NB4 (cell line): Measurements from ENCODE around the gene CRIP1.
A peak's percentile ranks its signal among the peaks of the same experiment; 100 is the strongest.

Source experiments
- DNase-seq: peaks from one replicate; pipeline ENCODE4 v3.0.0; 2010; ENCODE audit warnings: low read depth
- H3K4me3 ChIP-seq: one replicate; pipeline ENCODE4 v1.5.1; 2011; ENCODE audit warnings: mild to moderate bottlenecking, low read depth, low read length, moderate library complexity
- CTCF ChIP-seq: IDR thresholded peaks from one replicate; pipeline ENCODE4 v1.5.1; 2012; ENCODE audit warnings: low read depth, low read length
- MAX ChIP-seq: IDR thresholded peaks from 2 replicates; pipeline ENCODE4 v1.6.1; 2011; ENCODE audit warnings: low read depth, low read length
- MYC ChIP-seq: IDR thresholded peaks from 2 replicates; pipeline ENCODE4 v1.6.1; 2011; ENCODE audit warnings: low read depth, low read length
- POLR2A ChIP-seq: IDR thresholded peaks from 2 replicates; pipeline ENCODE4 v1.6.1; 2011; ENCODE audit warnings: mild to moderate bottlenecking; ENCODE audit not compliant: insufficient read length; ENCODE audit errors: extremely low read depth

Gene CRIP1

GRCh38 chr14:105445290-105445689 is 41.4 kb upstream of the CRIP1 start:
- TF ChIP-seq MAX = no peak
- TF ChIP-seq MYC = no peak
- TF ChIP-seq CTCF = no peak
- no peak for TF ChIP-seq POLR2A
- no peak for DNase-seq
- H3K4me3 ChIP-seq = no peak overlapping the region

- no peak for DNase-seq
- no peak for TF ChIP-seq POLR2A
- no peak for TF ChIP-seq CTCF
- no peak for TF ChIP-seq MYC
- TF ChIP-seq MAX = no peak
- H3K4me3 ChIP-seq = no peak overlapping the region
These were observed 40.5 kb upstream of the CRIP1 start for GRCh38 chr14:105445901-105446845.

GRCh38 chr14:105446971-105447370 is 39.7 kb upstream of the CRIP1 start:
- no peak overlapping the region for H3K4me3 ChIP-seq
- TF ChIP-seq MAX (no peak), MYC (no peak), CTCF (no peak), POLR2A (no peak)
- DNase-seq = no peak

GRCh38 chr14:105447651-105448640 is 38.7 kb upstream of the CRIP1 start:
- H3K4me3 ChIP-seq = no peak overlapping the region
- TF ChIP-seq MYC (no peak), MAX (no peak), POLR2A (no peak), CTCF (no peak)
- no peak for DNase-seq

GRCh38 chr14:105448706-105449111 is 38.0 kb upstream of the CRIP1 start:
- TF ChIP-seq POLR2A (no peak), MAX (no peak), MYC (no peak), CTCF (peak; percentile 51)
- DNase-seq = peak; percentile 53
- H3K4me3 ChIP-seq = no peak overlapping the region
